ENCODE results near the gene UMAD1.

The UMAD1 gene

DNA sequence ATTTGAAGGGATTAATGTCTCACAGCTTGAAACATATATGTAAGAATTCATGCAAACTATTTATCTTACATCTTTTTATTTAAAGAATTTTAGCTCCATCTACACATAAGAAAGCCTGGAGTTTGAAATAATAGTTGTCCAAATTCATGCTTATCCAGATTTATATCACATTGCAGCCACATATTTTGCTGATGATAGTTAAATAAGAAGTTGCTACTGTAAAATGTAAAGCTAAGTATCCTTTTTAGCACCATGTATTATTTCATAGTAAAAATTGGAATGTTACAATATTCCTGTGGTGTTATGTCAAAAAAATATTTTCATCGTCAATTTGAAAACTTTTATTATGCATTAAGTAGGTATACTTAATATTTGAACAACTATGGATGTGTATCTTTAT is 27.3 kb upstream of the UMAD1 start:
- no peak for DNase-seq (ENCODE audit: low read depth)
- TF ChIP-seq, protein P1, sequence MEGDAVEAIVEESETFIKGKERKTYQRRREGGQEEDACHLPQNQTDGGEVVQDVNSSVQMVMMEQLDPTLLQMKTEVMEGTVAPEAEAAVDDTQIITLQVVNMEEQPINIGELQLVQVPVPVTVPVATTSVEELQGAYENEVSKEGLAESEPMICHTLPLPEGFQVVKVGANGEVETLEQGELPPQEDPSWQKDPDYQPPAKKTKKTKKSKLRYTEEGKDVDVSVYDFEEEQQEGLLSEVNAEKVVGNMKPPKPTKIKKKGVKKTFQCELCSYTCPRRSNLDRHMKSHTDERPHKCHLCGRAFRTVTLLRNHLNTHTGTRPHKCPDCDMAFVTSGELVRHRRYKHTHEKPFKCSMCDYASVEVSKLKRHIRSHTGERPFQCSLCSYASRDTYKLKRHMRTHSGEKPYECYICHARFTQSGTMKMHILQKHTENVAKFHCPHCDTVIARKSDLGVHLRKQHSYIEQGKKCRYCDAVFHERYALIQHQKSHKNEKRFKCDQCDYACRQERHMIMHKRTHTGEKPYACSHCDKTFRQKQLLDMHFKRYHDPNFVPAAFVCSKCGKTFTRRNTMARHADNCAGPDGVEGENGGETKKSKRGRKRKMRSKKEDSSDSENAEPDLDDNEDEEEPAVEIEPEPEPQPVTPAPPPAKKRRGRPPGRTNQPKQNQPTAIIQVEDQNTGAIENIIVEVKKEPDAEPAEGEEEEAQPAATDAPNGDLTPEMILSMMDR (conservative IDR thresholded peaks at IDR 0.05; ENCODE audit: control insufficient read depth, insufficient read depth, low read depth, low read length): no peak
- no peak overlapping the region for H3K4me3 ChIP-seq (ENCODE audit: control insufficient read depth, low read depth, low read length)

DNA sequence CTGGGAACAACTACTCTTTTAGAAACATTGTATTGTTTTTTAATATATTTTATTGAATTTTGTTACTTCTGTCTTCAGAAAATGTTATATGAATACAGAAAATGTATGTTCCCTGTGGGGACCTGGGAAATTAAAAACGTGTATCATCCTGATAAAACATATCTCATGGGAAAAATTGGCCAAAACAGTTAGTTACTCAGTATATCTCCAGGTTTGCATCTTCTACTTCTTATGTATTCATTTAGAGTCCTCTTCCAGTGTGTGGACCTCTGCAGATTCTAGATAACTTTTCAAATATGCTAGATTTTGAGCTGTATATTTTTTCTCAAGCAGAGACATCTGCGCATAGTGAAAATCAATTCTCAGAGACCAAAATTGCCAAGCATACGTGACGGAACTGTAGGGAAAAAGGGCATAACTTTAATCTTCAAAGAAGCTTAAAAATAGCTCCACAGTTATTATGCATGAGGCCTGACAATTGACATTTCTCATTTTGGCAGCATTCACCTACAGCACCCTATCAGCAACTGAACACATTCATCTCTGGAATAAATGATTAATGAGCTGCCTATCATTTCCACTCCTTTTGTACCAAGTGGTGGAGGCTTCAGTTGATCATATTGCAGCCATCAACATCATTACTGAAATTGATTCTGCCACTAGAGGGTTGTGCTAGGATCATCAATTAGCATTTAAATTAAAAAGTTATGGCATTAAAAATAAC is 26.4 kb upstream of the UMAD1 start:
- TF ChIP-seq, protein P1 (conservative IDR thresholded peaks at IDR 0.05; ENCODE audit: control insufficient read depth, insufficient read depth, low read depth, low read length): no peak
- no peak for DNase-seq (ENCODE audit: low read depth)
- H3K4me3 ChIP-seq (ENCODE audit: control insufficient read depth, low read depth, low read length): no peak overlapping the region

DNA sequence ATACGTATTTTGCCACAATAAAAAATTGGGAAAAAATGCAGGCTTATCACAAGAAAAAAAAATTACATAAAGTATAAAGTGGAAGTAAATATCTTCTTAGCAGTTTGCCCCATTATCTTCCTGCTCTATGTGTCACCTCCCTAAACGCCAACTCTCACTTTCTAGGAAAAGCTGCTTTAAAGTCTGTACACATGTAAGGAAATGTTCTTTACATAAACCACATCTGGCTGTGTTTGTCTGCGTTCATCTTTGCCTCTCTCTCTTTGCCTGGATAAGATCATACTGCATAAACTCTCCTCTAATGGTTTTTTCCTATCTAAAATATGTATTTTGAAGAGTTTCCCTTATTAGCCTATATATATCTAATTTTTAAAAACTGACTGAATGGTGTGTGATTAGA is 23.0 kb upstream of the UMAD1 start:
- H3K4me3 ChIP-seq (ENCODE audit: control insufficient read depth, low read depth, low read length): no peak overlapping the region
- TF ChIP-seq, protein P1 (conservative IDR thresholded peaks at IDR 0.05; ENCODE audit: control insufficient read depth, insufficient read depth, low read depth, low read length): no peak
- DNase-seq (ENCODE audit: low read depth): no peak

DNA sequence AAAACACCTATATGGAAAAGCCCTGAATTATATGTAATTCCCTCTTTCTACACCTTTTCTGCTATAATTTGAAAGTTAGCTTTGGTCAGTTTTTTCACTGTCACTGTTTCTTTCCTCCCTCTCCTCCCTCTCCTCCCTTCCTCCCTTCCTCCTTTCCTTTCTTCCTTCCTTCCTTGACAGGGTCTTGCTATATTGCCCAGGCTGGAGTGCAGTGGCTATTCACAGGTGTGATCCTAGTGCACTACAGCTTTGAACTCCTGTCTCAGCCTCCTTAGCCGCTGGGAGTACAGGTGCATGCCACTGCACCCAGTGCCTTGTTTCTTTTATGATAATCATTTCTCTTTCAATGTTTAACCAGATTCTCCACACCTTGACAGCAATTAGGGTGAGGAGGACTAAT is 22.1 kb upstream of the UMAD1 start:
- DNase-seq (ENCODE audit: low read depth): no peak
- TF ChIP-seq, protein P1 (conservative IDR thresholded peaks at IDR 0.05; ENCODE audit: control insufficient read depth, insufficient read depth, low read depth, low read length): no peak

DNA sequence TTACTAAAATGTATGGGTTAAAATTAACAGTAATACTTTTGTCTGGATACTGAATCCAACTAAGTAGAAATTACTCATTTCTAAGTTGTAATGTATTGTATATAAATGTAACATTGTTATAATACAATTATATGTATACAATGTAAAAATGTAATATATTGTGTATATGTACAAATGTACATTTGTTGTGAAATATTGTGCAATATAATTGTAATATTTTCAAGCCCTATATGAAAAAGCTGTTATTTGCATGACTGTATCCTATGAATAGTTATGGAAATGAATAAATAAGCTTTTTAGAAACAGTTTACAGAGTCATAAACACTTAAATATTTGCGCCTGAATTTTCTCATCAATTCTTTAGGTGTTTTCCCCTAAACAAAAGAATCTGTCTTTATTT is 20.3 kb upstream of the UMAD1 start:
- TF ChIP-seq, protein P1 (conservative IDR thresholded peaks at IDR 0.05; ENCODE audit: control insufficient read depth, insufficient read depth, low read depth, low read length): no peak
- no peak overlapping the region for H3K4me3 ChIP-seq (ENCODE audit: control insufficient read depth, low read depth, low read length)
- no peak for DNase-seq (ENCODE audit: low read depth)

More for the DNA sequence above, 22.1 kb upstream of the UMAD1 start:
- no peak overlapping the region for H3K4me3 ChIP-seq (ENCODE audit: control insufficient read depth, low read depth, low read length)

DNA sequence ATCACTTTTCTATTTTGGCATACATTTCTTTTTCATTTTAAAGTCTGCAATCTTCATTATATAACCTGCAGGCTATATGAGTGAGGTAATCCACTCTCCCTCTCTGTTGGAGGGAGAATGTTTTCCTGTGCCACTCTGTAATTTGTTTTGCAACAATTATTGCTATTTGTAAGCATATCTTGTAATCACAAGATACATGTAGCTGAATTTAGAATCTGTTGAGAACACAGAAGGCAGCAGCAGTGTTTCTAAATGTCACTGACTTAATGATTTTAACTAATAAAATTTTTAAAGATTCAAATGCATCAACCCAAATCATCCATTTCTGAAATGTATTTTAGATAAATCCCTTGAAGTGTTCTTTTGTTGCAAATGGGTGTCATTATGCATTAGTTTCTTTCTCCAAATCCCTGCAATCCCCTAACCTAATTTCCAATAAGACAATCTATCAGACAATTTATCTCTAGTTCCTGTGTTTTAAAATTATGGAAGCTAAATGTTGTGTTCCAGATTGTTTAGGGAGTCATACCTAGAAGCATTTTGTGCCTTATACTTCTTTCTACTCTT is 19.8 kb upstream of the UMAD1 start:
- TF ChIP-seq, protein P1 (conservative IDR thresholded peaks at IDR 0.05; ENCODE audit: control insufficient read depth, insufficient read depth, low read depth, low read length): no peak
- H3K4me3 ChIP-seq (ENCODE audit: control insufficient read depth, low read depth, low read length): no peak overlapping the region
- DNase-seq (ENCODE audit: low read depth): no peak

Data from fibroblast of mammary gland (primary cell).